ENCODE data around the gene IL4I1. TPM values are rescaled to one million over a fixed set of nuclear protein-coding genes. Genes with fewer than 3 reads are reported as not detected.

Gene IL4I1
- total RNA-seq, 6 donors from 2014 or later: 0.44 to 7.3 (median 2.1) TPM

DNA sequence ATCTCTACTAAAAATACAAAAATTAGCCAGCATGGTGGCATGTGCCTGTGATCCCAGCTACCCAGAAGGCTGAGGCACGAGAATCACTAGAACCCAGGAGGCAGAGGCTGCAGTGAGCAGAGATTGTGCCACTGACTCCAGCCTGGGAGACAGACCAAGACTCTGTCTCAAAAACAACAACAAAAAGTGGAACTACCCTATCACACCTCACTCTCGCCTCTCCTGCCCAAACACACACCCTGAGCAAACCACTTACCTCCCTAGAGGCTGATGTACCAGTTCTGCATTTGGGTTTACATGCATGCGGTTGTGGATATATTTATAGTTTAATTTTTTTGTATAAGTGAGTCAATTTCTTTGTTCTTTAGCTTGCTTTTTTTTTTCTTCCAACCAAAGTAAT lies 53.4 kb downstream of the IL4I1 start:
- H3K36me3 ChIP-seq: peaks cover 3 to 30% (median 18%) of the 10 kb centered on the region in 4 donors
- no peak overlapping the region for H3K27ac ChIP-seq
- WGBS, 2 donors: 81 to 84% methylated on average over 3 of the region's 3 CpGs
- TF ChIP-seq EP300 (IDR thresholded peaks at IDR 0.05) (no peak), POLR2AphosphoS5 (IDR thresholded peaks at IDR 0.05) (no peak), CTCF (IDR thresholded peaks at IDR 0.05) (no peak), POLR2A (IDR thresholded peaks at IDR 0.05) (no peak)
- H3K9me3 ChIP-seq: no peaks in the 10 kb centered on the region
- no peak for ATAC-seq (ENCODE audit: low FRiP score in 2 of 2)
- DNase-seq: no peak
- H3K4me1 ChIP-seq: peaks cover 0 to 4% (median 2%) of the 10 kb centered on the region in 4 donors
- no peak overlapping the region for H3K4me3 ChIP-seq
- H3K27me3 ChIP-seq: no peaks in the 10 kb centered on the region

DNA sequence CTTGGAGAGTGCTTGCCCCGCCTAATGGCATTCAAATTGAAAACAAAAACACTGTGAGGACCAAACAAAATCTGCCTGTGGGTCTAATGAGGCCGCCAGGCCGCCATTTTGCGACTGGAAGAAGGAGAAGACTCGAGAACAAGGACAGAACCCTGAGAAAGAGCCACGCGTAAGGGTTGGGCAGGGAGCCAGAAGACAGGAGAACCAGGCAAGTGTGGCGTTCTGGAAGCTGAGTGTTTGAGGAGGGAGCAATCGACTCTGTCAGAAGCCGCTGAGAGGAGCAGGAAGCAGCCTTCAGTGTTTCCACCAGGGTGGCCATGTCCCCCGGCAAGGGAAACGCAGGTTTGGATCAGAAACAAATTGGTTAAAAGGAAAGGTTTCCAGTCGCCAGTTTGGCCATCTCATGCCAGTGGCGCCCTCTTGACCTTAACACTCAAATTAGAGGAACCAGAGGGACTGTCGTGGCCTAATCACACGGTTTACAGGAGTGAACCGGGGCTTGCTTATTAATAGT lies 55.9 kb downstream of the IL4I1 start:
- H3K4me1 ChIP-seq: no peaks in the 10 kb centered on the region
- 78 to 85% methylated on average over 17 of the region's 17 CpGs for WGBS, 2 donors
- H3K27ac ChIP-seq: no peak overlapping the region
- no peaks in the 10 kb centered on the region for H3K27me3 ChIP-seq
- DNase-seq (no peak), ATAC-seq (ENCODE audit: low FRiP score in 2 of 2) (no peak)
- peaks cover 3 to 54% (median 41%) of the 10 kb centered on the region in 4 donors for H3K36me3 ChIP-seq
- H3K4me3 ChIP-seq: no peak overlapping the region
- no peaks in the 10 kb centered on the region for H3K9me3 ChIP-seq
- no peak for TF ChIP-seq CTCF (IDR thresholded peaks at IDR 0.05)
- no peak for TF ChIP-seq POLR2A (IDR thresholded peaks at IDR 0.05)
- TF ChIP-seq EP300 (IDR thresholded peaks at IDR 0.05): no peak
- no peak for TF ChIP-seq POLR2AphosphoS5 (IDR thresholded peaks at IDR 0.05)

DNA sequence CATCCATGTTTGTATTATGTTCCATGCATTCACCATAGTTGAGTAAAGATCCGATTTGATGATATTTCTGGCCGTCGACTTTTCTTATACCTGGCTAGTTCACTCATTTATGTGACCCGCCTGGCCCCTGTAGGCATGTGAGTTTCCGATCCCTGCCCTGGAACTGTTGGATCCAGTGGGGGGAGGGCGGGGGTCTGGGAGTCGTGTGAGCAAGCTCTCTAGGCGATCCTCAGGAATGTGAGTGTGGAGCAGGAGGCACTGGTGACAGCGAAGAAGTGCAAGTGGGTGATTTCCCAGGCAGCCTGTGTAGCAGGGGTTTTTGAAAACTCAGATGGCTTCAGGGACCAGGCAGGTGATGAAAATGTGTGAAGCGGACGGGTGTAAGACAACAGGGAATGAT lies 56.4 kb downstream of the IL4I1 start:
- H3K4me1 ChIP-seq: no peaks in the 10 kb centered on the region
- H3K4me3 ChIP-seq: no peak overlapping the region
- 81 to 88% methylated on average over 11 of the region's 11 CpGs for WGBS, 2 donors
- no peak for ATAC-seq (ENCODE audit: low FRiP score in 2 of 2)
- H3K9me3 ChIP-seq: no peaks in the 10 kb centered on the region
- peaks cover 3 to 59% (median 46%) of the 10 kb centered on the region in 4 donors for H3K36me3 ChIP-seq
- H3K27ac ChIP-seq: no peak overlapping the region
- TF ChIP-seq POLR2AphosphoS5 (IDR thresholded peaks at IDR 0.05): no peak
- no peak for TF ChIP-seq EP300 (IDR thresholded peaks at IDR 0.05)
- no peak for TF ChIP-seq POLR2A (IDR thresholded peaks at IDR 0.05)
- TF ChIP-seq CTCF (IDR thresholded peaks at IDR 0.05): no peak
- no peaks in the 10 kb centered on the region for H3K27me3 ChIP-seq
- no peak for DNase-seq

DNA sequence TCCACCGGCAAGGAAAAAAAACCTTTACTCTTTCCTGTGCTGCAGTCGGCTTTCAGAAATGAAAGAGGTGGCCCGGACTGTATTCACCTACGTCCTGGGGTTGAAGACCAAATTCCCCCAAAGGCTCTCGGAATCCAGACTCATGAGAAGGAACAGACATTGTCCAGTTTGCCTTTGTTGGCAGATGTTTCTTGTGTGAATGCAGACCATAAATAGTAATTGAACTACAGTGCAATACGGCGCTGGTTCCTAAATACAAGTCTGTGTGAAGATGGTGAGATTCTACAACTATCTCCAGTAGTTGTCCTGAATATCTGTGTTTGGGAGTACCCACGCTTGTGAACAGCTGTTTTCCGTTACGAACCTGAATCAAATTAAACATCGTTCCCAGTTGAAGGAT lies 57.0 kb downstream of the IL4I1 start:
- H3K9me3 ChIP-seq: no peaks in the 10 kb centered on the region
- no peak for DNase-seq

More for the DNA sequence above, 57.0 kb downstream of the IL4I1 start:
- 89 to 95% methylated on average over 11 of the region's 11 CpGs for WGBS, 2 donors
- Histone ChIP-seq H3K27me3 (no peaks in the 10 kb centered on the region), H3K36me3 (peaks cover 7 to 65% (median 52%) of the 10 kb centered on the region in 4 donors), H3K4me1 (no peaks in the 10 kb centered on the region), H3K27ac (no peak overlapping the region), H3K4me3 (no peak overlapping the region)
- TF ChIP-seq EP300 (IDR thresholded peaks at IDR 0.05) (no peak), POLR2AphosphoS5 (IDR thresholded peaks at IDR 0.05) (no peak), POLR2A (IDR thresholded peaks at IDR 0.05) (no peak), CTCF (IDR thresholded peaks at IDR 0.05) (no peak)
- no peak for ATAC-seq (ENCODE audit: low FRiP score in 2 of 2)

Small RNA genes lying within 50 kb of the gene (small RNA-seq; reads per million reads assigned to genes)
- 0 reads per million in 4 donors for gene MIR4749

Other genes with a start within 250 kb of the IL4I1 start
- gene IRF3, start 231.0 kb downstream of the IL4I1 start, total RNA-seq: 100 to 1,000 TPM in 3 of 6 donors, 10 to 100 TPM in 3; 50.5 to 210 (median 99.1) TPM
- 10 to 100 TPM in 3 of 6 donors, 1 to 10 TPM in 3; 4.2 to 21.3 (median 14.1) TPM for gene BCL2L12, start 231.0 kb downstream of the IL4I1 start, total RNA-seq
- gene PRMT1, start 219.6 kb downstream of the IL4I1 start, total RNA-seq: 100 to 1,000 TPM in 2 of 6 donors, 10 to 100 TPM in 4; 65.6 to 155 (median 82.0) TPM
- gene ADM5, start 207.3 kb downstream of the IL4I1 start, total RNA-seq: 1 to 10 TPM in 4 of 6 donors, under 1 TPM in 1, not detected in 1; 0.55 to 3.0 (median 1.5) TPM
- 10 to 100 TPM in 1 of 6 donors, 1 to 10 TPM in 2, under 1 TPM in 1, not detected in 2; 0.46 to 17.2 (median 4.6) TPM for gene CPT1C, start 205.8 kb downstream of the IL4I1 start, total RNA-seq
- under 1 TPM in 3 of 6 donors, not detected in 3; 0.15 to 0.91 (median 0.37) TPM for gene TSKS, start 133.6 kb downstream of the IL4I1 start, total RNA-seq
- 100 to 1,000 TPM in 1 of 6 donors, 10 to 100 TPM in 5; 46.0 to 113 (median 77.6) TPM for gene AP2A1, start 129.9 kb downstream of the IL4I1 start, total RNA-seq
- 10 to 100 TPM; 17.3 to 43.0 (median 22.3) TPM for gene FUZ, start 83.6 kb downstream of the IL4I1 start, total RNA-seq
- gene MED25, start 78.6 kb downstream of the IL4I1 start, total RNA-seq: 100 to 1,000 TPM in 1 of 6 donors, 10 to 100 TPM in 5; 41.7 to 110 (median 61.2) TPM
- 100 to 1,000 TPM in 3 of 6 donors, 10 to 100 TPM in 3; 60.2 to 136 (median 106) TPM for gene PTOV1, start 45.7 kb downstream of the IL4I1 start, total RNA-seq
- 100 to 1,000 TPM in 2 of 6 donors, 10 to 100 TPM in 4; 47.6 to 321 (median 88.6) TPM for gene PNKP, start 29.3 kb downstream of the IL4I1 start, total RNA-seq
- 10 to 100 TPM; 11.8 to 35.5 (median 25.7) TPM for gene AKT1S1, start 19.5 kb downstream of the IL4I1 start, total RNA-seq
- gene TBC1D17, start 19.2 kb downstream of the IL4I1 start, total RNA-seq: 100 to 1,000 TPM in 1 of 6 donors, 10 to 100 TPM in 5; 22.9 to 140 (median 61.2) TPM
- gene ATF5, start 32.3 kb upstream of the IL4I1 start, total RNA-seq: 10 to 100 TPM; 10.0 to 25.8 (median 15.3) TPM
- 10 to 100 TPM; 34.7 to 44.4 (median 40.1) TPM for gene NUP62, start 32.6 kb upstream of the IL4I1 start, total RNA-seq
- 1 to 10 TPM; 2.0 to 7.3 (median 4.4) TPM for gene SIGLEC11, start 64.3 kb upstream of the IL4I1 start, total RNA-seq
- gene VRK3, start 128.5 kb upstream of the IL4I1 start, total RNA-seq: 10 to 100 TPM; 28.6 to 82.8 (median 38.4) TPM
- 10 to 100 TPM in 1 of 6 donors, 1 to 10 TPM in 5; 3.8 to 12.5 (median 6.3) TPM for gene ZNF473, start 129.1 kb upstream of the IL4I1 start, total RNA-seq